Left kidney (tissue), 2 donors: ENCODE data around the gene CRIP2. TPM values are rescaled to one million over a fixed set of nuclear protein-coding genes. Genes with fewer than 3 reads are reported as not detected.

Experiments used
- DNase-seq: peaks from one replicate; pipeline ENCODE4 v3.0.0-alpha.2; 2013
- polyA plus RNA-seq: library from polyadenylated mRNA; unstranded; fragments of 120-200 nt; gene quantifications from one replicate; pipeline ENCODE4 v1.2.1, GENCODE V29; 2013; ENCODE audit not compliant: insufficient read length

The CRIP2 gene
- polyA plus RNA-seq, 1 donor, result 87.4 TPM

GRCh38 chr14:105498430-105499255 lies 24.0 kb downstream of the CRIP2 start:
- DNase-seq, result no peak

GRCh38 chr14:105499256-105500035 lies 24.8 kb downstream of the CRIP2 start:
- no peak for DNase-seq

GRCh38 chr14:105500036-105500725 lies 25.6 kb downstream of the CRIP2 start:
- DNase-seq, result no peak

GRCh38 chr14:105500726-105501101 lies 26.1 kb downstream of the CRIP2 start:
- DNase-seq, result no peak

GRCh38 chr14:105501504-105502291 lies 27.1 kb downstream of the CRIP2 start:
- DNase-seq, result no peak

GRCh38 chr14:105502446-105503295 lies 28.1 kb downstream of the CRIP2 start:
- no peak for DNase-seq

- no peak for DNase-seq
Observed at GRCh38 chr14:105503296-105503640, 28.6 kb downstream of the CRIP2 start.

- no peak for DNase-seq
Observed at GRCh38 chr14:105503935-105504692, 29.5 kb downstream of the CRIP2 start.

- DNase-seq, result no peak
Observed at GRCh38 chr14:105505101-105505500, 30.5 kb downstream of the CRIP2 start.

GRCh38 chr14:105507247-105507646 lies 32.6 kb downstream of the CRIP2 start:
- DNase-seq, result no peak

- DNase-seq, result no peak
Observed at GRCh38 chr14:105508069-105508468, 33.4 kb downstream of the CRIP2 start.

- no peak for DNase-seq
Observed at GRCh38 chr14:105508601-105509000, 34.0 kb downstream of the CRIP2 start.

GRCh38 chr14:105517096-105517495 lies 42.5 kb downstream of the CRIP2 start:
- DNase-seq, result no peak

GRCh38 chr14:105519946-105520698 lies 45.5 kb downstream of the CRIP2 start:
- no peak for DNase-seq

GRCh38 chr14:105525326-105525725 lies 50.7 kb downstream of the CRIP2 start:
- no peak for DNase-seq

- no peak for DNase-seq
Observed at GRCh38 chr14:105525861-105526775, 51.5 kb downstream of the CRIP2 start, which contains the start of gene TMEM121. TMEM121 (plus strand) TSS chr14:105526583; CDS start chr14:105528835, 2,252 bp downstream.

GRCh38 chr14:105526776-105527380 lies 52.3 kb downstream of the CRIP2 start:
- DNase-seq, result no peak

GRCh38 chr14:105527381-105527825 lies 52.8 kb downstream of the CRIP2 start:
- no peak for DNase-seq
